Choroid plexus epithelial cell (primary cell): ENCODE results near the gene SREBF2.
A peak's percentile ranks its signal among the peaks of the same experiment; 100 is the strongest.

Source experiments
- DNase-seq: peaks from one replicate; pipeline ENCODE4 v3.0.0-alpha.2; 2010; ENCODE audit warnings: low read depth
- H3K4me3 ChIP-seq: 2 replicates; pipeline ENCODE4 v1.5.1; 2011; ENCODE audit warnings: low read depth, mild to moderate bottlenecking, control low read depth, low read length, moderate library complexity
- TF ChIP-seq, protein P1 (sequence below): conservative IDR thresholded peaks from 2 replicates; pipeline ENCODE4 v1.5.1; 2011; ENCODE audit warnings: low read depth, mild to moderate bottlenecking, control low read depth, inconsistent platforms, low read length, moderate library complexity

Gene SREBF2

DNA sequence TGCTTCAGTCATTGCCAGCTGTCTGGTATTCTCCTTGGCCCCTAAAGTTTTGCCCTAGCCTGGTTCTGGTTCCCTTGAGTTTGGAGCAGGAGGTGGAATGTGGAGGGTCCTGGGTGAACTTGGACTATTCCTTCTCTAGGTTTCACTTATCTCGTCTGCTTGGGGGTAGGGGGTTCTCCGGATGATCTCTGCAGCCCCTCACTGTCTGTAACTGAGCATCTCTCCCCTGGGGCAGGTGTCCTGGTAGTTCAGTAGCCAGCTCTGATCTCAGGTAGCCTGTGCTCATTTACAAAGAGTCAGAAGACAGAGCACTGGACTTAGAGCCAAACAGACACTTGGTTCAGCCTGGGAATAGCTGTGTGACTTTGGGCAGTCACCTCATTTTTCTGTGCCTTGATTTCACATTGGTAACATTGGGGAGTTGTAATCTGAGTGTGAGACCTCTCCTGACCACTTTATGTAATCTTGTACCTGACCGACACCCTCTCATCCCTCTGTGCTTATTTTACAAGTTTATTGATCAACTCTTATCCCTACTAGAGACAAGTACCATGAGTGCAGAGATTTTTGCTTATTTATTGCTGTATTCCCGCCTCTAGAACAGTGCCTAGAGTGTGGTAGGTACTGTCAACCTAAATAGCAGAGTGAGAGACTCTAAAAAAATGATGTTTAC lies 31.6 kb upstream of the SREBF2 start:
- TF ChIP-seq, protein P1, sequence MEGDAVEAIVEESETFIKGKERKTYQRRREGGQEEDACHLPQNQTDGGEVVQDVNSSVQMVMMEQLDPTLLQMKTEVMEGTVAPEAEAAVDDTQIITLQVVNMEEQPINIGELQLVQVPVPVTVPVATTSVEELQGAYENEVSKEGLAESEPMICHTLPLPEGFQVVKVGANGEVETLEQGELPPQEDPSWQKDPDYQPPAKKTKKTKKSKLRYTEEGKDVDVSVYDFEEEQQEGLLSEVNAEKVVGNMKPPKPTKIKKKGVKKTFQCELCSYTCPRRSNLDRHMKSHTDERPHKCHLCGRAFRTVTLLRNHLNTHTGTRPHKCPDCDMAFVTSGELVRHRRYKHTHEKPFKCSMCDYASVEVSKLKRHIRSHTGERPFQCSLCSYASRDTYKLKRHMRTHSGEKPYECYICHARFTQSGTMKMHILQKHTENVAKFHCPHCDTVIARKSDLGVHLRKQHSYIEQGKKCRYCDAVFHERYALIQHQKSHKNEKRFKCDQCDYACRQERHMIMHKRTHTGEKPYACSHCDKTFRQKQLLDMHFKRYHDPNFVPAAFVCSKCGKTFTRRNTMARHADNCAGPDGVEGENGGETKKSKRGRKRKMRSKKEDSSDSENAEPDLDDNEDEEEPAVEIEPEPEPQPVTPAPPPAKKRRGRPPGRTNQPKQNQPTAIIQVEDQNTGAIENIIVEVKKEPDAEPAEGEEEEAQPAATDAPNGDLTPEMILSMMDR = no peak
- no peak for DNase-seq
- peak overlapping the region; percentile 98 for H3K4me3 ChIP-seq

DNA sequence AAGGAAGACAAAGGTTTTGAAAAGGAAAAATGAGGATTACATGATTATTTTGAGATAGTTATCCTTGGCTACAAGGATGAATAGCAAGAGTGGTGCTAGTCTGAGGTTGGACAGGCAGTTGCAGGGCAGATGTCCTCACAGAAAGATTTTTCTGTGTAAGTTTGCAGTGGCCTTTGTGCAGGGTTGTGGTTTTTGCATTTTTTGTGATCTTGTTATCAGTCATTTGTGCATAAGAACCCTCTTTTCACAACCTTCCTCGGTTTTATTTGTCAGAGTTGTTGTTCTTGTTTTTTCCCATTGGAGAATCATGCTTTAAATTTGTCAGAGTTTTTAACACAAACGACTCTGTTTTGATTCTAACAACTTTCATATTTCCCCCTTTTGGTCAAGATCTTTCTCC lies 31.0 kb upstream of the SREBF2 start:
- no peak for DNase-seq
- TF ChIP-seq, protein P1 = no peak
- H3K4me3 ChIP-seq = no peak overlapping the region

DNA sequence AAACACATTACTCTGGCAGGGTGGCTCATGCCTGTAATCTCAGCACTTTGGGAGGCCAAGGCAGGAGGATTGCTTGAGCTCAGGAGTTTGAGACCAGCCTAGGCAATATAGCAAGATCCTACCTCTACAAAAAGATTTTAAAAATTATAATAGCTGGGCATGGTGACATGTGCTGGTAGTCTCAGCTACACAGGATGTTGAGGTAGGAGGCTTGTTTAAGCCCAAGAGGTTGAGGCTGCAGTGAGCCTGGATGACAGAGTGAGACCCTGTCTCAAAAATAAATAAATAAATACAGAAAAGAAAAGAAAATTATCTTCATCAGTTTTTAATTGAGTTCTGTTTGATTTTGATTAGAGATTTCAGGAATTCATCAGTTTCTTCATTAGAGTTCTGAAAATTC lies 27.3 kb upstream of the SREBF2 start:
- no peak overlapping the region for H3K4me3 ChIP-seq
- TF ChIP-seq, protein P1 = no peak
- no peak for DNase-seq

DNA sequence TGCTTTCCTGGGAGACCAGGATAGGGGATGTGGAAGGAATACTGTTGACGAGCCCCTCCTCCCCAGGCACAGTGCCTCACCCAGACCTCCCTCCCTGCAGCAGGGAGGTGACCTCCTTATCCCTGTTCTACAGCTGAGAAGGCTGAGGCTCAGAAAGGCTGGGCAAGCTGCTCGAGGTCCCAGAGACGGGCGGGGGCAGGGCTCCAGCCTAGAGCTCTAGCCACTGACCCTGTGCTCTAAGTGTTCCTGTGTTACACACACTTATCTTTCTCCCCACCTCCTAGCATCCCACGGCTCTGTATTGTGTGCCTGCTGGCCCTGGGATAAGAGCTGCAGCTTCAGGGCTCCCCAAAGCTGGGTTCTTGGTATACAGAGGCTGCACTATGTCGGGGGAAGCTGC lies 24.5 kb upstream of the SREBF2 start:
- no peak overlapping the region for H3K4me3 ChIP-seq
- DNase-seq = no peak
- TF ChIP-seq, protein P1 = no peak

DNA sequence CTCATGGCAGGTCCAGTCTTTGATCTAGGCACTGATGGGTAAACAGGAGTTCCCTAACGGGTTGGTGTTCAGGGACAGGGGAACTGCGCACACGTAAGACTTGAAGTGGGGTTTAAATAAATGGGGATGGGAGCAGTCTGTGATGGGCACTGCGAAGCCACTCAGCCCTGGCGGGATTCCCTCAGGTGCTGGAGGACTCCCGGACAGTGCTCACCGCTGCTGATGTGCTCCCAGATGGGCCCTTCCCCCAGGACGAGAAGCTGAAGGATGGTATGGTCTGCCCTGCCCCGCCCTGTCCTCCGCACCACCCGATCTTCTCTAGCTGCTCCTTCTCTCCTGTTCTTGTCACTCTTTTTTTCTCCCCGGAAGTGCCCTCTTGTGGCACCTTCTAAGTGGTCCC lies 22.9 kb upstream of the SREBF2 start:
- TF ChIP-seq, protein P1 = no peak
- H3K4me3 ChIP-seq = no peak overlapping the region
- DNase-seq = no peak

DNA sequence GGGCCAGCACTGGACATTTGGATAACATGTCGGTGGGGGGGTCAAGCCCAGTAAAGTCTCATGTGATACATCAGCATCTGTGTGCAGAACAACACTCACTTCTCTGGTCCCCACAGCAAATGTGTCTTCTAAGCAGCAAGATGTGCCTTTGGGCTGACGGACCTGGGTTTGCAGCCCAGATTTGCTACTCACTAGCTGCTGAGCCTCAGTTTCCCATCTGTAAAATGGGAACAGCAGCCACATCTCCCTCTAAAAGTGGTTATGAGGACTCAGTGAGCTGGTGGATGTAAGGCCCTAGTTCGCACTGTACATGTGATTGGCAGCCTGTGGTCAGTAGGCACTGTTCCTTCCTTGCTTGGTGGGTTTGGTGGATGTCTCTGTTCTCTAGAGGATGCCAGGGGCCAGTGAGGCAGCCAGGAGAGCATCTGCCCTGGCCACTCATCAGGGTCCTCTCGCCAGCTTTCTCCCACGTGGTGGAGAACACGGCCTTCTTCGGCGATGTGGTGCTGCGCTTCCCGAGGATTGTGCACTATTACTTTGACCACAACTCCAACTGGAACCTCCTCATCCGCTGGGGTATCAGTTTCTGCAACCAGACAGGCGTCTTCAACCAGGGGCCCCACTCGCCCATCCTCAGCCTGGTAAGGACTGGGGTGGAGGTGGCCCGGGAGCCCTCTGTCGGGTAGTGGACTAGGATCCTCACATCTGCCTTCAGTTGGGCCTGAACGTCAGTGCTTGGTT lies 19.9 kb upstream of the SREBF2 start:
- TF ChIP-seq, protein P1 = no peak
- no peak overlapping the region for H3K4me3 ChIP-seq
- DNase-seq = no peak

DNA sequence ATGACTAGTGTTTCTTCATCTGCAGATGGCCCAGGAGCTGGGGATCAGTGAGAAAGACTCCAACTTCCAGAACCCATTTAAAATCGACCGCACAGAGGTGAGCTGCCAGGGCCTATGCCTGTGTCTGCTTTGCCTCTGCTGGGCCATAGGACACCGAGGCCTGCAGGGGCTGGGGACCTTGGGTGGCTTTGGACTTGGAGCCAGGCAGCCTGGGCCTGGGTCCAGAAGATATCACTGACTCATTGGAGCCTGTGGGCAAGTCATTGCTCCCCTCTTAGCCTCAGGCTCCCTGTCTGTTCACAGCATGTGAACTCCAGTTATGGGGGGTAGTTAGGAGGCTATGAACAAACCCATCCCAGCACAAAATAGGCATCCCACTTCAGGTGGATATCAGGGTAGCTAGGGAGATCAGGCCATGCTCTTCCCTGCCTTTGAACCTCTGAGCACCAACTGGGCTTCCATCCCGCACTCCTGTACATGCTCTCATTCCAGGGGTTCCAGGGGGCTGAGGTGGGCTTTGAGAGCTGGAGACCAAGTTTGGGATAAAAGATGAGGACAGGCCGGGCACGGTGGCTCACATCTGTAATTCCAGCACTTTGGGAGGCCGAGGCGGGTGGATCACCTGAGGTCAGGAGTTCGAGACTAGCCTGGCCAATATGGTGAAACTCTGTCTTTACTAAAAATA lies 19.0 kb upstream of the SREBF2 start:
- no peak for DNase-seq
- no peak overlapping the region for H3K4me3 ChIP-seq
- TF ChIP-seq, protein P1 = no peak
